H9 (cell line): Measurements from ENCODE around the gene KRTAP12-2. TPM values are rescaled to one million over a fixed set of nuclear protein-coding genes. Genes with fewer than 3 reads are reported as not detected.
A peak's percentile ranks its signal among the peaks of the same experiment; 100 is the strongest.

Source experiments
- DNase-seq: peaks from one replicate; pipeline ENCODE4 v3.0.0-alpha.2; 2017
- H2AFZ ChIP-seq: one replicate; pipeline ENCODE4 v1.6.1; 2013; ENCODE audit warnings: mild to moderate bottlenecking, low read length, control low read depth, moderate library complexity
- H2AK5ac ChIP-seq: 2 replicates; pipeline ENCODE4 v1.6.1; 2013; ENCODE audit warnings: low read length, control low read depth, mixed read lengths; ENCODE audit not compliant: insufficient read length
- H2BK120ac ChIP-seq: one replicate; pipeline ENCODE4 v1.6.1; 2013; ENCODE audit warnings: low read depth, mild to moderate bottlenecking, low read length, control low read depth, inconsistent platforms; ENCODE audit not compliant: poor library complexity, severe bottlenecking
- H2BK12ac ChIP-seq: 2 replicates; pipeline ENCODE4 v1.6.1; 2013; ENCODE audit warnings: low read length, control low read depth, mixed read lengths, low read depth; ENCODE audit not compliant: insufficient read length
- H2BK15ac ChIP-seq: 2 replicates; pipeline ENCODE4 v1.6.1; 2013; ENCODE audit warnings: low read depth, low read length, control low read depth
- H2BK20ac ChIP-seq: one replicate; pipeline ENCODE4 v1.6.1; 2013; ENCODE audit warnings: low read depth, mild to moderate bottlenecking, low read length, control low read depth, inconsistent platforms; ENCODE audit not compliant: poor library complexity, severe bottlenecking
- H2BK5ac ChIP-seq: 2 replicates; pipeline ENCODE4 v1.6.1; 2013; ENCODE audit warnings: low read length, control low read depth, mixed read lengths; ENCODE audit not compliant: insufficient read length
- H3K14ac ChIP-seq: 2 replicates; pipeline ENCODE4 v1.6.1; 2013; ENCODE audit warnings: low read length, control low read depth; ENCODE audit not compliant: insufficient read depth
- H3K18ac ChIP-seq: 2 replicates; pipeline ENCODE4 v1.6.1; 2013; ENCODE audit warnings: low read depth, mild to moderate bottlenecking, mixed read lengths, low read length, control low read depth; ENCODE audit not compliant: insufficient read length
- H3K23ac ChIP-seq: 2 replicates; pipeline ENCODE4 v1.6.1; 2013; ENCODE audit warnings: low read length, control low read depth, mixed read lengths, low read depth; ENCODE audit not compliant: insufficient read length
- H3K23me2 ChIP-seq: 2 replicates; pipeline ENCODE4 v1.6.1; 2013; ENCODE audit warnings: low read depth, mild to moderate bottlenecking, mixed read lengths, low read length, control low read depth; ENCODE audit not compliant: insufficient read length, poor library complexity, severe bottlenecking
- H3K27ac ChIP-seq: 2 replicates; pipeline ENCODE4 v1.5.1; 2013; ENCODE audit warnings: low read length, control low read depth, mixed read lengths, low read depth; ENCODE audit not compliant: insufficient read length
- H3K27me3 ChIP-seq: 2 replicates; pipeline ENCODE4 v1.6.1; 2013; ENCODE audit warnings: low read length, control low read depth, inconsistent platforms; ENCODE audit not compliant: insufficient read depth
- H3K4ac ChIP-seq: 2 replicates; pipeline ENCODE4 v1.6.1; 2013; ENCODE audit warnings: low read depth, mild to moderate bottlenecking, control low read depth, inconsistent platforms, low read length, moderate library complexity
- H3K4me1 ChIP-seq: 2 replicates; pipeline ENCODE4 v1.6.1; 2013; ENCODE audit warnings: low read length, control low read depth, inconsistent platforms; ENCODE audit not compliant: insufficient read depth
- H3K4me2 ChIP-seq: 2 replicates; pipeline ENCODE4 v1.6.1; 2013; ENCODE audit warnings: low read length, control low read depth, mixed read lengths; ENCODE audit not compliant: insufficient read length, insufficient read depth
- H3K56ac ChIP-seq: 2 replicates; pipeline ENCODE4 v1.6.1; 2013; ENCODE audit warnings: low read depth, mild to moderate bottlenecking, mixed read lengths, low read length, control low read depth; ENCODE audit not compliant: insufficient read length
- H3K79me1 ChIP-seq: 2 replicates; pipeline ENCODE4 v1.6.1; 2013; ENCODE audit warnings: low read depth, mild to moderate bottlenecking, moderate library complexity, low read length, control low read depth, inconsistent platforms; ENCODE audit not compliant: insufficient read depth, poor library complexity, severe bottlenecking
- H3K79me2 ChIP-seq: 2 replicates; pipeline ENCODE4 v1.6.1; 2013; ENCODE audit warnings: low read length, control low read depth, inconsistent platforms; ENCODE audit not compliant: insufficient read depth
- H3K9ac ChIP-seq: 2 replicates; pipeline ENCODE4 v1.6.1; 2013; ENCODE audit warnings: low read length, control low read depth, mixed read lengths; ENCODE audit not compliant: insufficient read length; ENCODE audit errors: extremely low read depth
- H3K9me3 ChIP-seq: one replicate; pipeline ENCODE4 v1.6.1; 2013; ENCODE audit warnings: low read depth, low read length, inconsistent platforms; ENCODE audit not compliant: control insufficient read depth
- H3T11ph ChIP-seq: one replicate; pipeline ENCODE4 v1.6.1; 2013; ENCODE audit warnings: mild to moderate bottlenecking, low read length, control low read depth, inconsistent platforms
- H4K20me1 ChIP-seq: one replicate; pipeline ENCODE4 v1.6.1; 2013; ENCODE audit not compliant: control insufficient read depth, insufficient read length, insufficient read depth
- H4K5ac ChIP-seq: 2 replicates; pipeline ENCODE4 v1.6.1; 2013; ENCODE audit warnings: low read depth, mild to moderate bottlenecking, mixed read lengths, low read length, control low read depth; ENCODE audit not compliant: insufficient read length
- H4K8ac ChIP-seq: replicated peaks from 2 replicates; pipeline ENCODE4 v1.6.1; 2013; ENCODE audit warnings: low read length, control low read depth, mixed read lengths, low read depth; ENCODE audit not compliant: insufficient read length
- H4K91ac ChIP-seq: 2 replicates; pipeline ENCODE4 v1.6.1; 2013; ENCODE audit warnings: low read depth, mild to moderate bottlenecking, moderate library complexity, mixed read lengths, low read length, control low read depth; ENCODE audit not compliant: insufficient read length
- H3K27ac Mint-ChIP-seq, 3 experiments: 2 replicates in 2 of 3; 3 replicates in 1 of 3; pipeline ENCODE4 v1.8.0; 2020 to 2021; ENCODE audit warnings: mixed read lengths in 3 of 3, mild to moderate bottlenecking in 1 of 3, moderate library complexity in 1 of 3
- H3K27me3 Mint-ChIP-seq: 2 replicates; pipeline ENCODE4 v1.8.0; 2021; ENCODE audit warnings: low read depth, mild to moderate bottlenecking, moderate library complexity, mixed read lengths
- H3K36me3 Mint-ChIP-seq, 3 experiments: 2 replicates in 2 of 3; 3 replicates in 1 of 3; pipeline ENCODE4 v1.8.0; 2020 to 2021; ENCODE audit warnings: low read depth in 3 of 3, mixed read lengths in 3 of 3; ENCODE audit not compliant: insufficient read depth in 1 of 3
- H3K4me1 Mint-ChIP-seq, 2 experiments: 2 replicates each; pipeline ENCODE4 v1.8.0; 2020; ENCODE audit warnings: mixed read lengths in 2 of 2
- H3K4me3 Mint-ChIP-seq, 2 experiments: 2 replicates in 1 of 2; 3 replicates in 1 of 2; pipeline ENCODE4 v1.8.0; 2020 to 2021; ENCODE audit warnings: mild to moderate bottlenecking in 2 of 2, mixed read lengths in 2 of 2, moderate library complexity in 1 of 2
- H3K9me3 Mint-ChIP-seq, 2 experiments: 2 replicates in 1 of 2; 3 replicates in 1 of 2; pipeline ENCODE4 v1.8.0; 2020; ENCODE audit warnings: mild to moderate bottlenecking in 2 of 2, mixed read lengths in 2 of 2, moderate library complexity in 1 of 2
- WGBS: extraction: QIAGEN DNeasy Blood & Tissue Kit; methylation state at CpG from one replicate; pipeline ENCODE4 v1.1.7; 2013; ENCODE audit warnings: missing lambda C conversion rate, low lambda C conversion rate, mixed read lengths; ENCODE audit not compliant: insufficient read length; ENCODE audit errors: extremely low coverage; 5-methylcytosine and 5-hydroxymethylcytosine counted together
- total RNA-seq: library from RNA; stranded (reverse); gene quantifications from 2 replicates; pipeline ENCODE4 v1.2.1, GENCODE V29; 2021
- TF ChIP-seq, protein P1 (sequence below): fragments of 200-600 bp; sonication (generic); conservative IDR thresholded peaks from 3 replicates; pipeline ENCODE4 v1.8.0; 2021; ENCODE audit warnings: antibody characterized with exemption, mild to moderate bottlenecking

Gene KRTAP12-2
- total RNA-seq, 1 experiment from 2014 or later: not detected

DNA sequence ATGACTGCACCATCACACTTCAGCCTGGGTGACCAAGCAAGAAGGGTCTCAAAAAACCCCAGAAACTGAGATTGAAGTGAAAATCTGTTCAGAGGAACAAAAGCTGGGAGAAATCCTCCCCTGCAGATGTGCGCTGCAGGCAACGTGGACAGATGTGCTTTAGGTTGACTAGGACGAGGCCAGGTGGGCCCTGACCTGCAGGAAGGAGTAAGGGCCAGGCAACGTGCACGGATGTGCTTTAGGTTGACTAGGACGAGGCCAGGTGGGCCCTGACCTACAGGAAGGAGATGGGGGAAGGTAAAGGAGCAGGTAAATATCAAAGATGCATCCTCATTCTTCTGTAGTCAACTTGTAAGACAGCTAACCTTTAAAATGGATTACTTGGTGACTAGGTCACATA lies 17.8 kb upstream of the KRTAP12-2 start:
- Histone ChIP-seq H3K56ac (no peak overlapping the region), H3K79me2 (no peaks in the 10 kb centered on the region), H3T11ph (no peak overlapping the region), H3K18ac (no peak overlapping the region), H2AK5ac (no peak overlapping the region), H2BK20ac (no peak overlapping the region), H3K23ac (no peak overlapping the region), H3K79me1 (no peaks in the 10 kb centered on the region), H2AFZ (no peak overlapping the region), H2BK120ac (no peak overlapping the region), H3K14ac (no peak overlapping the region), H3K4ac (no peak overlapping the region), H3K4me1 (peaks cover 5% of the 10 kb centered on the region; the same call in 1 of the 2 replicates), H4K5ac (no peak overlapping the region), H4K8ac (no peak overlapping the region), H2BK15ac (no peak overlapping the region), H3K9ac (no peak overlapping the region), H3K4me2 (no peak overlapping the region), H2BK5ac (no peak overlapping the region), H4K91ac (no peak overlapping the region), H3K27ac (no peak overlapping the region), H3K9me3 (no peaks in the 10 kb centered on the region), H2BK12ac (no peak overlapping the region), H3K27me3 (no peaks in the 10 kb centered on the region), H4K20me1 (no peaks in the 10 kb centered on the region), H3K23me2 (no peaks in the 10 kb centered on the region)
- Mint-ChIP-seq H3K4me1 (peaks cover 25 to 27% of the 10 kb centered on the region in 2 experiments), H3K27me3 (peaks cover 32% of the 10 kb centered on the region), H3K27ac (no peak overlapping the region), H3K9me3 (peaks cover 0 to 4% of the 10 kb centered on the region in 2 experiments; a peak in 2 of 5 replicates), H3K36me3 (no peaks in the 10 kb centered on the region; a peak in 1 of 7 replicates), H3K4me3 (no peak overlapping the region)
- peak; percentile 12 for DNase-seq
- TF ChIP-seq, protein P1, sequence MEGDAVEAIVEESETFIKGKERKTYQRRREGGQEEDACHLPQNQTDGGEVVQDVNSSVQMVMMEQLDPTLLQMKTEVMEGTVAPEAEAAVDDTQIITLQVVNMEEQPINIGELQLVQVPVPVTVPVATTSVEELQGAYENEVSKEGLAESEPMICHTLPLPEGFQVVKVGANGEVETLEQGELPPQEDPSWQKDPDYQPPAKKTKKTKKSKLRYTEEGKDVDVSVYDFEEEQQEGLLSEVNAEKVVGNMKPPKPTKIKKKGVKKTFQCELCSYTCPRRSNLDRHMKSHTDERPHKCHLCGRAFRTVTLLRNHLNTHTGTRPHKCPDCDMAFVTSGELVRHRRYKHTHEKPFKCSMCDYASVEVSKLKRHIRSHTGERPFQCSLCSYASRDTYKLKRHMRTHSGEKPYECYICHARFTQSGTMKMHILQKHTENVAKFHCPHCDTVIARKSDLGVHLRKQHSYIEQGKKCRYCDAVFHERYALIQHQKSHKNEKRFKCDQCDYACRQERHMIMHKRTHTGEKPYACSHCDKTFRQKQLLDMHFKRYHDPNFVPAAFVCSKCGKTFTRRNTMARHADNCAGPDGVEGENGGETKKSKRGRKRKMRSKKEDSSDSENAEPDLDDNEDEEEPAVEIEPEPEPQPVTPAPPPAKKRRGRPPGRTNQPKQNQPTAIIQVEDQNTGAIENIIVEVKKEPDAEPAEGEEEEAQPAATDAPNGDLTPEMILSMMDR: no peak
- WGBS: no CpG with 5 or more reads among the region's 6 CpGs
